Mammary epithelial cell (primary cell): Measurements from ENCODE around the gene EIF4G2.

ENCODE experiments used
- CTCF ChIP-seq, 2 donors: IDR thresholded peaks in 1 of 2; conservative IDR thresholded peaks in 1 of 2; 2 replicates each; pipeline ENCODE4 v1.5.1; 2011 to 2012; ENCODE audit warnings: inconsistent platforms in 2 of 2, low read length in 2 of 2, mild to moderate bottlenecking in 2 of 2, control low read depth in 1 of 2, low read depth in 1 of 2; ENCODE audit not compliant: insufficient read depth in 1 of 2; ENCODE audit errors: extremely low read depth in 1 of 2
- EZH2 ChIP-seq: IDR thresholded peaks from 2 replicates; pipeline ENCODE4 v1.6.1; 2012; ENCODE audit warnings: low read length, inconsistent platforms, borderline replicate concordance

- TF ChIP-seq CTCF (conservative IDR thresholded peaks at IDR 0.05 in 1 of 2, IDR thresholded peaks at IDR 0.05 in 1 of 2; ENCODE audit: extremely low read depth in 1 of 2, insufficient read depth in 1 of 2, low read depth in 1 of 2, low read length in 2 of 2) (no peak), EZH2 (no peak)
Observed at GRCh38 chr11:10797531-10797930, 11.2 kb downstream of the EIF4G2 start.
